T-helper 2 cell treated with Interferon-gamma antibody and Interleukin-4, amounts not matched to agents 5 μg/mL and 100 μg/mL, for 36 hours (primary cell): ENCODE results near the gene HNRNPL.

Source experiments
- DNase-seq: peaks from one replicate; pipeline ENCODE4 v3.0.0; 2021; ENCODE audit warnings: low spot score
- H3K27ac Mint-ChIP-seq: one replicate; pipeline ENCODE4 v1.8.0; 2021; ENCODE audit warnings: mild to moderate bottlenecking, mixed read lengths
- H3K27me3 Mint-ChIP-seq: one replicate; pipeline ENCODE4 v1.8.0; 2021; ENCODE audit warnings: low read depth, mixed read lengths
- H3K36me3 Mint-ChIP-seq: one replicate; pipeline ENCODE4 v1.8.0; 2021; ENCODE audit warnings: low read depth, mixed read lengths
- H3K4me1 Mint-ChIP-seq: one replicate; pipeline ENCODE4 v1.8.0; 2021; ENCODE audit warnings: low read depth, mixed read lengths
- H3K4me3 Mint-ChIP-seq: one replicate; pipeline ENCODE4 v1.8.0; 2022; ENCODE audit warnings: mild to moderate bottlenecking, moderate library complexity, mixed read lengths
- H3K9me3 Mint-ChIP-seq: one replicate; pipeline ENCODE4 v1.8.0; 2021; ENCODE audit warnings: mixed read lengths

The HNRNPL gene

GRCh38 chr19:38844093-38844686 lies 5.6 kb downstream of the HNRNPL start:
- Mint-ChIP-seq H3K4me3 (peak overlapping the region; percentile 78), H3K4me1 (peaks cover 71% of the 10 kb centered on the region), H3K36me3 (peaks cover 92% of the 10 kb centered on the region), H3K27ac (peak overlapping the region; percentile 75), H3K27me3 (no peaks in the 10 kb centered on the region), H3K9me3 (no peaks in the 10 kb centered on the region)
- no peak for DNase-seq

GRCh38 chr19:38843175-38843758 lies 6.5 kb downstream of the HNRNPL start:
- Mint-ChIP-seq H3K36me3 (peaks cover 92% of the 10 kb centered on the region), H3K4me3 (peak overlapping the region; percentile 78), H3K27ac (peak overlapping the region; percentile 91), H3K4me1 (peaks cover 71% of the 10 kb centered on the region), H3K9me3 (no peaks in the 10 kb centered on the region), H3K27me3 (no peaks in the 10 kb centered on the region)
- DNase-seq, result no peak

- no peaks in the 10 kb centered on the region for H3K27me3 Mint-ChIP-seq
- no peaks in the 10 kb centered on the region for H3K9me3 Mint-ChIP-seq
- H3K4me3 Mint-ChIP-seq, result peak overlapping the region; percentile 78
- DNase-seq, result peak; percentile 62
- peak overlapping the region; percentile 91 for H3K27ac Mint-ChIP-seq
- H3K4me1 Mint-ChIP-seq, result peaks cover 65% of the 10 kb centered on the region
- peaks cover 91% of the 10 kb centered on the region for H3K36me3 Mint-ChIP-seq
Measured at GRCh38 chr19:38842439-38843174, 7.2 kb downstream of the HNRNPL start.

GRCh38 chr19:38841787-38842438 lies 7.9 kb downstream of the HNRNPL start:
- Mint-ChIP-seq H3K9me3 (no peaks in the 10 kb centered on the region), H3K36me3 (peaks cover 90% of the 10 kb centered on the region), H3K4me1 (peaks cover 61% of the 10 kb centered on the region), H3K27ac (peak overlapping the region; percentile 91), H3K4me3 (peak overlapping the region; percentile 78), H3K27me3 (no peaks in the 10 kb centered on the region)
- DNase-seq, result no peak

GRCh38 chr19:38841180-38841766 lies 8.5 kb downstream of the HNRNPL start:
- no peak for DNase-seq
- Mint-ChIP-seq H3K9me3 (no peaks in the 10 kb centered on the region), H3K36me3 (peaks cover 91% of the 10 kb centered on the region), H3K4me1 (peaks cover 58% of the 10 kb centered on the region), H3K27ac (peak overlapping the region; percentile 73), H3K4me3 (peak overlapping the region; percentile 55), H3K27me3 (no peaks in the 10 kb centered on the region)

GRCh38 chr19:38840583-38840968 lies 9.2 kb downstream of the HNRNPL start:
- no peak for DNase-seq
- H3K27me3 Mint-ChIP-seq, result no peaks in the 10 kb centered on the region
- peaks cover 90% of the 10 kb centered on the region for H3K36me3 Mint-ChIP-seq
- no peak overlapping the region for H3K27ac Mint-ChIP-seq
- H3K4me3 Mint-ChIP-seq, result peak overlapping the region; percentile 55
- no peaks in the 10 kb centered on the region for H3K9me3 Mint-ChIP-seq
- peaks cover 52% of the 10 kb centered on the region for H3K4me1 Mint-ChIP-seq

- H3K4me3 Mint-ChIP-seq, result no peak overlapping the region
- H3K27ac Mint-ChIP-seq, result no peak overlapping the region
- H3K4me1 Mint-ChIP-seq, result peaks cover 48% of the 10 kb centered on the region
- DNase-seq, result no peak
- H3K36me3 Mint-ChIP-seq, result peaks cover 87% of the 10 kb centered on the region
- no peaks in the 10 kb centered on the region for H3K9me3 Mint-ChIP-seq
- no peaks in the 10 kb centered on the region for H3K27me3 Mint-ChIP-seq
Measured at GRCh38 chr19:38839816-38840582, 9.8 kb downstream of the HNRNPL start.

GRCh38 chr19:38838986-38839761 lies 10.6 kb downstream of the HNRNPL start:
- peak overlapping the region; percentile 68 for H3K27ac Mint-ChIP-seq
- H3K9me3 Mint-ChIP-seq, result no peaks in the 10 kb centered on the region
- no peak overlapping the region for H3K4me3 Mint-ChIP-seq
- H3K36me3 Mint-ChIP-seq, result peaks cover 83% of the 10 kb centered on the region
- H3K27me3 Mint-ChIP-seq, result no peaks in the 10 kb centered on the region
- no peak for DNase-seq
- H3K4me1 Mint-ChIP-seq, result peaks cover 43% of the 10 kb centered on the region

- Mint-ChIP-seq H3K4me3 (no peak overlapping the region), H3K9me3 (no peaks in the 10 kb centered on the region), H3K4me1 (peaks cover 38% of the 10 kb centered on the region), H3K27me3 (no peaks in the 10 kb centered on the region), H3K27ac (peak overlapping the region; percentile 68), H3K36me3 (peaks cover 78% of the 10 kb centered on the region)
- DNase-seq, result peak; percentile 35
Measured at GRCh38 chr19:38838208-38838985, 11.4 kb downstream of the HNRNPL start.

GRCh38 chr19:38837656-38838121 lies 12.1 kb downstream of the HNRNPL start:
- Mint-ChIP-seq H3K27ac (no peak overlapping the region), H3K4me1 (peaks cover 32% of the 10 kb centered on the region), H3K9me3 (no peaks in the 10 kb centered on the region), H3K36me3 (peaks cover 71% of the 10 kb centered on the region), H3K4me3 (no peak overlapping the region), H3K27me3 (no peaks in the 10 kb centered on the region)
- no peak for DNase-seq

- DNase-seq, result no peak
- Mint-ChIP-seq H3K36me3 (peaks cover 65% of the 10 kb centered on the region), H3K9me3 (no peaks in the 10 kb centered on the region), H3K4me1 (peaks cover 29% of the 10 kb centered on the region), H3K4me3 (no peak overlapping the region), H3K27ac (no peak overlapping the region), H3K27me3 (no peaks in the 10 kb centered on the region)
Measured at GRCh38 chr19:38836983-38837626, 12.7 kb downstream of the HNRNPL start.
